ENCODE results near the gene VAPA.
"Not testable (repeated sequence)": the region's sequence is repeated elsewhere in the genome, so short reads cannot be mapped to it uniquely, and the experiment has no call there.

VAPA gene

GRCh38 chr18:9876867-9877654 is 36.8 kb upstream of the VAPA start:
- no peak for DNase-seq
- H3K9me3 Mint-ChIP-seq, result no peaks in the 10 kb centered on the region

DNA sequence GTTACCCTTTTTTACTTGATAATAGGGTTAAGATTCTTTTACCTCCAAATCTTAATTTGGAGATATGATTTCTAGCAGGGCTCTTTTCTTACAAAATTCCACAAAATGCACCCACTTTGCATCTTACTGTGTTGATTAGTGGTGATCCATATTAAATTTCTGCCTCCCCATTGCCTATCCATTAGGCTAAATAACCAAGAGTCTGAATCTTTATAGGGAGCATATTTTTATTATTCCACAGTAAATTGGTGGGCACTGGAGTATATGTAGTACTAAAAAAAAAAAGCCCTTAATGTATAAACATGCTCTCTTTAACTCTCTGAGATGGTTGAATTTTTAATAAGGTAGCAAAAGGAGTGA is 36.2 kb upstream of the VAPA start:
- ATAC-seq (replicated peaks), result no peak
- no peak overlapping the region for H3K27ac Mint-ChIP-seq
- H3K27me3 Mint-ChIP-seq, result peaks cover 36 to 43% of the 10 kb centered on the region in 2 donors
- no peaks in the 10 kb centered on the region for H3K9me3 Mint-ChIP-seq
- DNase-seq, result no peak
- no peaks in the 10 kb centered on the region for H3K36me3 Mint-ChIP-seq (ENCODE audit: insufficient read depth)
- H3K4me1 Mint-ChIP-seq (ENCODE audit: low read depth in 2 of 2), result no peaks in the 10 kb centered on the region
- no peak overlapping the region for H3K4me3 Mint-ChIP-seq

More at GRCh38 chr18:9876867-9877654, 36.8 kb upstream of the VAPA start:
- no peak overlapping the region for H3K27ac Mint-ChIP-seq
- ATAC-seq (replicated peaks), result no peak
- no peak overlapping the region for H3K4me3 Mint-ChIP-seq
- H3K27me3 Mint-ChIP-seq, result peaks cover 36 to 45% of the 10 kb centered on the region in 2 donors
- H3K36me3 Mint-ChIP-seq (ENCODE audit: insufficient read depth), result no peaks in the 10 kb centered on the region
- H3K4me1 Mint-ChIP-seq (ENCODE audit: low read depth in 2 of 2), result no peaks in the 10 kb centered on the region

DNA sequence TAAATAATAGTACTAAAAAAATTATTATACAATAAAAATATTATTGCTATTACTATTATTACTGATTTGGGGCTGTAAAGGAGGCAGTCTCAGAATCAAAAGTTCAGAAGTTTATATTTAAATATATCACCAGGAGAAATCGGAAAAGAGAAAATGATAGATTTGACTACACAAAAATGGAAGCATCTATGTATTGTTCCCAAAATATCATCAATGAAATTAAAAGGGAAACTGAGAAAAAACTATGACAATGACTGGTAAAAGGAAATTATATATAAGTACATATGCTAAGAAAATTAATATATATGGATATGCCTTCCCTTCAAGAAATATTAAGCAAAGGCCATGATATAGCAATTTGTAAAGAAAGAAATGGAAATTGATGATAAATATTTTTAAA is 35.7 kb upstream of the VAPA start:
- H3K27ac Mint-ChIP-seq, result no peak overlapping the region
- H3K36me3 Mint-ChIP-seq (ENCODE audit: insufficient read depth), result no peaks in the 10 kb centered on the region
- ATAC-seq (replicated peaks) (no peak), DNase-seq (no peak)
- H3K4me3 Mint-ChIP-seq, result no peak overlapping the region
- H3K4me1 Mint-ChIP-seq (ENCODE audit: low read depth in 2 of 2), result no peaks in the 10 kb centered on the region
- H3K9me3 Mint-ChIP-seq, result no peaks in the 10 kb centered on the region
- peaks cover 36 to 38% of the 10 kb centered on the region in 2 donors for H3K27me3 Mint-ChIP-seq

DNA sequence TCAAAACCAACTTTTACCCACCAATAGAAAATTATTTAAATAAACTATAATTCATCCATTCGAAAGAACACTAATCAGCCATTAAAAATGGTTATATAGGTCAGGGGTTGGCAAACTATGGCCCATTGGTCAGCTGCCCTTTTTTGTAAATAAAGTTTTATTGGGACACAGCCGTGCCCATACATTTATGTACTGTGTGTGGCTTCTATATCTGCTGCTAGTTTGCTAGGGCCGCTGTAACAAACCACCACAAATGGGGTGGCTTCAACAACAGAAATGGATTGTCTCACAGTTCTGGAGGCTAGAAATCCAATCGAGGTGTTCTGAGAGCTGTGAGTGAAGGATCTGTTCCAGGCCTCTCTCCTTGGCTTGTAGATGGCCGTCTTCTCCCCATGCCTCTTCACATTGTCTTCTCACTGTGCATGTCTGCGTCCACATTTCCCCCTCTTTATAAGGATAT is 35.0 kb upstream of the VAPA start:
- H3K4me1 Mint-ChIP-seq (ENCODE audit: low read depth in 2 of 2), result no peaks in the 10 kb centered on the region
- H3K27ac Mint-ChIP-seq, result no peak overlapping the region
- peaks cover 2% of the 10 kb centered on the region for H3K36me3 Mint-ChIP-seq (ENCODE audit: insufficient read depth)
- H3K27me3 Mint-ChIP-seq, result peaks cover 34% of the 10 kb centered on the region in 2 donors
- DNase-seq (no peak), ATAC-seq (replicated peaks) (no peak)
- no peak overlapping the region for H3K4me3 Mint-ChIP-seq
- H3K9me3 Mint-ChIP-seq, result no peaks in the 10 kb centered on the region

DNA sequence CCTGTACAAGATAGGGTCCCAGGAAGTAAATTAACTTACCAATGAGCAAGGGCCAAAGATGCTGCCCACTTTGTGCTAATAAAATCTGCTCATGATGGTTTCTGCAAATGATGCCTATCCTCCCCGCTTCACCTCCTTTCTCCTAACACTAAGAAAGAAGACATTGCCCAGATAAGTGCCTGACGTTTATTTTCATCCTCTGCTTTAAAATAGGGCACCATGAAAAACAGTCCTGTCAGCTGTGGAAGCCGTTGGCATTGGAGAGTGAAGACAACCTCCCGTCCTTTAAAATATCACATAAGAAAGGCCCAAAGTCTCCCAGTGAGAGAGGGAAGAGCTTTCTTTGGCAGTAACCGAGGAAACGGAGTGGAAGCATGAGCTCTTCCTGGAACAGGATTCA is 29.7 kb upstream of the VAPA start:
- Mint-ChIP-seq H3K9me3 (no peaks in the 10 kb centered on the region), H3K4me1 (ENCODE audit: low read depth in 2 of 2) (no peaks in the 10 kb centered on the region), H3K27me3 (peaks cover 6 to 26% of the 10 kb centered on the region in 2 donors), H3K4me3 (no peak overlapping the region), H3K27ac (no peak overlapping the region), H3K36me3 (ENCODE audit: insufficient read depth) (peaks cover 5% of the 10 kb centered on the region)
- ATAC-seq (replicated peaks) (no peak), DNase-seq (no peak)

GRCh38 chr18:9884532-9885140 is 29.2 kb upstream of the VAPA start:
- Mint-ChIP-seq H3K4me3 (no peak overlapping the region), H3K36me3 (ENCODE audit: insufficient read depth) (peaks cover 5% of the 10 kb centered on the region), H3K27ac (no peak overlapping the region), H3K9me3 (no peaks in the 10 kb centered on the region), H3K4me1 (ENCODE audit: low read depth in 2 of 2) (no peaks in the 10 kb centered on the region), H3K27me3 (peaks cover 6 to 26% of the 10 kb centered on the region in 2 donors)
- ATAC-seq (replicated peaks) (no peak), DNase-seq (no peak)

DNA sequence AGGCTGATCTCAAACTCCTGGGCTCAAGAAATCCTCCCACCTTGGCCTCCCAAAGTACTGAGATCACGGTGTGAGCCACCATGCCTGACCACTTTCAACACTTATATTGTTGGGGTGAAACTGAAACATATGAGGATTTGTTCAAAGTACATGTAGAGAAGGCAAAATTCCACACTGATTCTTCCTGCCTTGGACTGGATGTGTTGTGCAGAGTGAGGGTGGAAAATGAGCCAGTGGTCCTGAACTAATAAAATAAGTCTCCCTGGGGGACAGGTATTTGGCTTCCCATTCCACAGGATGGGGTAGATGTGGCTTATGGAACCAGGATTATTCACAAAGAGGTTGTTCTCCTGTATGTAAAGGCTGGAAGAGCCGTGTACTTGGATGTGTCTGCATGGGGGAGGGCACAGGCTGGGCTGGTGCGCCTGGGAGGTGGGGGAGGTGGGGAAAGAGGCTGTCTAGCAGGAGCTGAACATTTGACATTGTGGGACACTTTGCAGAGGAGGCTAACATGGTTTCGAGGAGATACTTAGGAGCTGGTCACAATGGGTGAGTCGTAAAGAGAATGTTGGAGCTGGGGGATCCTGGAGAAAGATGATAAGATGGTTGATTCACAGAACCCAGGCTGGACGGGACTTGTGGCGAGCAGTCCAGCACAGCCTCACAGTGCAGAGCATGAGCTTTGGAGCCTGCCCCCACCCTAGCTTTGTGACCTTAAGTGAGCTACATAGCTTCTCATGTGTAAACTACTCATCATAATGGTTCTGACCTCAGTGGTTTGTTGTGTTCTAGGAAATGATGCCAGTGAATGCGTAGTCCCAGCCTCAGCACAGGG is 28.4 kb upstream of the VAPA start, which contains the start of gene TXNDC2:
Gene TXNDC2, plus strand, starts transcription at position 804 of the 835 bp plus-strand sequence. CDS start 708 bp downstream, outside the sequence.
- H3K27ac Mint-ChIP-seq, result no peak within 1 kb of the TSS
- no peaks in the 10 kb centered on the region for H3K4me1 Mint-ChIP-seq (ENCODE audit: low read depth in 2 of 2)
- H3K4me3 Mint-ChIP-seq, result no peak within 1 kb of the TSS
- H3K36me3 Mint-ChIP-seq (ENCODE audit: insufficient read depth), result peaks cover 5% of the 10 kb centered on the region
- no peaks in the 10 kb centered on the region for H3K9me3 Mint-ChIP-seq
- ATAC-seq (replicated peaks) (no peak), DNase-seq (no peak)
- H3K27me3 Mint-ChIP-seq, result peaks cover 10 to 33% of the 10 kb centered on the region in 2 donors

- no peaks in the 10 kb centered on the region for H3K9me3 Mint-ChIP-seq
- H3K27ac Mint-ChIP-seq, result no peak overlapping the region
These were observed 27.8 kb upstream of the VAPA start for GRCh38 chr18:9886005-9886348.

GRCh38 chr18:9887992-9888391 is 25.8 kb upstream of the VAPA start:
- DNase-seq (no peak), ATAC-seq (replicated peaks) (no peak)
- Mint-ChIP-seq H3K27me3 (peaks cover 10 to 34% of the 10 kb centered on the region in 2 donors), H3K4me3 (no peak overlapping the region), H3K27ac (no peak overlapping the region), H3K36me3 (ENCODE audit: insufficient read depth) (peaks cover 5% of the 10 kb centered on the region), H3K9me3 (no peaks in the 10 kb centered on the region), H3K4me1 (ENCODE audit: low read depth in 2 of 2) (no peaks in the 10 kb centered on the region)

More at GRCh38 chr18:9886005-9886348, 27.8 kb upstream of the VAPA start:
- Mint-ChIP-seq H3K4me1 (ENCODE audit: low read depth in 2 of 2) (no peaks in the 10 kb centered on the region), H3K27me3 (peaks cover 10 to 34% of the 10 kb centered on the region in 2 donors), H3K36me3 (ENCODE audit: insufficient read depth) (peaks cover 5% of the 10 kb centered on the region), H3K4me3 (no peak overlapping the region)
- ATAC-seq (replicated peaks) (no peak), DNase-seq (no peak)

GRCh38 chr18:9890196-9890595 is 23.6 kb upstream of the VAPA start:
- H3K36me3 Mint-ChIP-seq (ENCODE audit: insufficient read depth), result no peaks in the 10 kb centered on the region
- no peak for DNase-seq
- H3K4me3 Mint-ChIP-seq, result no peak overlapping the region
- H3K4me1 Mint-ChIP-seq (ENCODE audit: low read depth in 2 of 2), result peaks cover 0 to 4% of the 10 kb centered on the region in 2 donors
- no peak for ATAC-seq (replicated peaks)
- peaks cover 7 to 23% of the 10 kb centered on the region in 2 donors for H3K27me3 Mint-ChIP-seq
- no peak overlapping the region for H3K27ac Mint-ChIP-seq
- no peaks in the 10 kb centered on the region for H3K9me3 Mint-ChIP-seq

GRCh38 chr18:9890957-9891356 is 22.9 kb upstream of the VAPA start:
- Mint-ChIP-seq H3K4me1 (ENCODE audit: low read depth in 2 of 2) (peaks cover 0 to 4% of the 10 kb centered on the region in 2 donors), H3K9me3 (no peaks in the 10 kb centered on the region), H3K27me3 (peaks cover 4 to 16% of the 10 kb centered on the region in 2 donors), H3K4me3 (no peak overlapping the region), H3K36me3 (ENCODE audit: insufficient read depth) (no peaks in the 10 kb centered on the region), H3K27ac (no peak overlapping the region)
- no peak for ATAC-seq (replicated peaks)
- no peak for DNase-seq

GRCh38 chr18:9891515-9891914 is 22.3 kb upstream of the VAPA start:
- ATAC-seq (replicated peaks), result not testable (repeated sequence)

DNA sequence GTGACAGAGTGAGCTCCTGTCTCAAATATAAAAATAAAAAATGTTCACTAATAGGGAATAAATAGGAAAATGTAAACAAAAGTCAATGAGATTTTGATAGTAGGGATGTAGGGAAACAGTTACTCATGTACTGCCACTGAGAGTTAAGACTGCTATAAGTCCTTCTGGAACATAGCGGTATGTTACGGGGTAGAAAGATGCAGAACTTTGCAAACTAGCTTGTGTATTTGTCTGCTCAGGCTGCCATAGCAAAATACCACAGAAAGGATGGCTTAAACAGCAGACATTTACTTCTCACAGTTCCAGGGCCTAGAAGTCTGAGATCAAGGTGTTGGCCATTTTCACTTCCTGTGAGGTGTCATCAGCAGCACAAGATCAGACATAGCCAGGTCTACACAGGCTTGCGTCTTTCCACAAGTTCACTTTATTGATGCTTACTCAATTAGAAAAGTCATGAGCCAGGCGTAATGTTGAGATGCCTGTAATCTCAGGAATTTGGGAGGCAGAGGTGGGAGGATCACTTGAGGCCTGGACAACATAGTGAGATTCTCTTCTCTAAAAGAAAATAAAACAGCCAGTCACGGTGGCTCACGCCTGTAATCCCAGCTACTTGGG is 19.3 kb upstream of the VAPA start:
- Mint-ChIP-seq H3K9me3 (no peaks in the 10 kb centered on the region), H3K27me3 (peaks cover 8 to 12% of the 10 kb centered on the region in 2 donors), H3K36me3 (ENCODE audit: insufficient read depth) (no peaks in the 10 kb centered on the region), H3K27ac (no peak overlapping the region), H3K4me3 (no peak overlapping the region), H3K4me1 (ENCODE audit: low read depth in 2 of 2) (peaks cover 0 to 4% of the 10 kb centered on the region in 2 donors)
- no peak for ATAC-seq (replicated peaks)
- no peak for DNase-seq

More at GRCh38 chr18:9891515-9891914, 22.3 kb upstream of the VAPA start:
- DNase-seq; H3K9me3 Mint-ChIP-seq; H3K27ac Mint-ChIP-seq; H3K4me1 Mint-ChIP-seq (ENCODE audit: low read depth in 2 of 2); H3K36me3 Mint-ChIP-seq (ENCODE audit: insufficient read depth); H3K4me3 Mint-ChIP-seq: not testable (repeated sequence)
- H3K27me3 Mint-ChIP-seq, result peaks cover 4 to 16% of the 10 kb centered on the region in 2 donors
